ENCODE measurements around the gene CHCHD3. TPM values are rescaled to one million over a fixed set of nuclear protein-coding genes. Genes with fewer than 3 reads are reported as not detected.

CHCHD3 gene
- total and polyA plus RNA-seq, 2 of the 4 experiments (the other 2 are of a cell fraction), result 56.9 to 141 TPM

DNA sequence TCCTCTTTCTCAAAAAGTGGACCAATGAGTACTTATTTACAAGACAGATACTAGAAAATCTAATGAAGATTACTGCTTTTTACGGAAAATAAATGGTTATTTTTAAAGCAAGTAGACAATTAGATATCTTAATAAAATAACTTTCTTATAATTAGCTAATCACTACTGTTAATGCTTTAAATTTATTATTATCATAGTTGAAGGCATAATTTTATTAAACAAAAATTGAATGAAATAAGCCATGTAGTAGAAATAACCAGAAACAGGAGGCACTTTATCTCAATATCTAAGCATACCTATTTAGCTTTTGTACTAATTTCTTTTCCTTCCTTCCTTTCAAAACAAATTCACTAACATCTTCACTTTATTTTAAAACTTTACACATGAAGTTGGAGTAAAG, 134.9 kb downstream of the CHCHD3 start:
- ChIA-PET POLR2A (ENCODE audit: unreplicated experiment) (no interaction called here), CTCF (interaction anchor here (0.5 kb wide), 1 partner anchor 571 kb away, joined by 3 read pairs; no protein-coding TSS in a partner anchor)
- Histone ChIP-seq H3K56ac (ENCODE audit: extremely low read depth, insufficient read depth, low read length) (no peak overlapping the region), H2BK15ac (ENCODE audit: low read depth, low read length) (no peak overlapping the region), H2BK20ac (ENCODE audit: low read depth, low read length) (no peak overlapping the region), H2AK5ac (ENCODE audit: low read depth, low read length) (no peak overlapping the region), H4K91ac (ENCODE audit: insufficient read depth, low read depth, low read length) (no peak overlapping the region), H3K18ac (ENCODE audit: low read depth, low read length) (no peak overlapping the region), H3K23ac (ENCODE audit: low read depth, low read length) (no peak overlapping the region), H2BK5ac (ENCODE audit: low read depth, low read length, poor library complexity, severe bottlenecking) (no peak overlapping the region), H3K14ac (replicated peaks; ENCODE audit: low read depth, low read length) (no peak overlapping the region), H3K27me3 (ENCODE audit: control insufficient read depth, insufficient read depth, low read length) (no peaks in the 10 kb centered on the region), H2AK9ac (replicated peaks; ENCODE audit: low read depth, low read length, poor library complexity) (no peak overlapping the region), H3K4me3 (ENCODE audit: insufficient read depth, low read depth, low read length) (no peak overlapping the region), H4K8ac (ENCODE audit: low read depth in 2 of 2, low read length in 2 of 2) (no peak overlapping the region), H4K5ac (ENCODE audit: low read depth, low read length) (no peak overlapping the region), H3K27ac (ENCODE audit: insufficient read depth, low read length) (no peak overlapping the region), H4K20me1 (ENCODE audit: insufficient read depth, low read length) (no peaks in the 10 kb centered on the region), H3K4me1 (ENCODE audit: control insufficient read depth, insufficient read depth, low read length) (no peaks in the 10 kb centered on the region), H3K36me3 (ENCODE audit: control insufficient read depth, insufficient read depth, low read length) (no peaks in the 10 kb centered on the region), H3K9me3 (ENCODE audit: control insufficient read depth, insufficient read depth, low read length) (no peaks in the 10 kb centered on the region), H3K9ac (ENCODE audit: low read depth, low read length) (no peak overlapping the region), H3K79me1 (ENCODE audit: low read depth in 1 of 2, low read length in 2 of 2) (peaks cover 0 to 6% of the 10 kb centered on the region in 2 experiments; a peak in 3 of 4 replicates), H2BK120ac (ENCODE audit: low read depth, low read length) (no peak overlapping the region), H3K9me1 (ENCODE audit: insufficient read depth, low read length) (peaks cover 3% of the 10 kb centered on the region; the same call in 1 of the 2 replicates), H2AFZ (replicated peaks; ENCODE audit: low read length, poor library complexity) (no peak overlapping the region), H3K4ac (ENCODE audit: low read depth, low read length) (no peak overlapping the region), H3K4me2 (ENCODE audit: low read depth, low read length) (no peak overlapping the region)
- DNase-seq (no peak), ATAC-seq (ENCODE audit: low read depth) (no peak)
- in situ Hi-C loops (cut with MboI; ENCODE audit: low sequenced_read_pairs) (no loop called here), dilution Hi-C loops (cut with HindIII; ENCODE audit: low sequenced_read_pairs, unreplicated experiment) (no loop called here), intact Hi-C loops (cut with micrococcal nuclease) (no loop called here)
- TF ChIP-seq RCOR1 (IDR thresholded peaks at IDR 0.05; ENCODE audit: insufficient replicate concordance, low read length), result no peak
- TF ChIP-seq NFE2L2 (IDR thresholded peaks at IDR 0.05; ENCODE audit: low read depth, low read length), result no peak
- no peak for TF ChIP-seq CHD1 (IDR thresholded peaks at IDR 0.05; ENCODE audit: low read depth, low read length)
- no peak for TF ChIP-seq BHLHE40 (IDR thresholded peaks at IDR 0.05; ENCODE audit: low read depth, low read length)
- TF ChIP-seq MAZ (IDR thresholded peaks at IDR 0.05; ENCODE audit: borderline replicate concordance, low read depth, low read length), result no peak
- TF ChIP-seq POLR2A (IDR thresholded peaks at IDR 0.05; ENCODE audit: low read depth, low read length), result no peak
- no peak for TF ChIP-seq FOS (IDR thresholded peaks at IDR 0.05; ENCODE audit: low read depth, low read length)
- no peak for TF ChIP-seq MAFK (IDR thresholded peaks at IDR 0.05; ENCODE audit: low read depth, low read length)
- TF ChIP-seq, protein P1, sequence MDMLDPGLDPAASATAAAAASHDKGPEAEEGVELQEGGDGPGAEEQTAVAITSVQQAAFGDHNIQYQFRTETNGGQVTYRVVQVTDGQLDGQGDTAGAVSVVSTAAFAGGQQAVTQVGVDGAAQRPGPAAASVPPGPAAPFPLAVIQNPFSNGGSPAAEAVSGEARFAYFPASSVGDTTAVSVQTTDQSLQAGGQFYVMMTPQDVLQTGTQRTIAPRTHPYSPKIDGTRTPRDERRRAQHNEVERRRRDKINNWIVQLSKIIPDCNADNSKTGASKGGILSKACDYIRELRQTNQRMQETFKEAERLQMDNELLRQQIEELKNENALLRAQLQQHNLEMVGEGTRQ (IDR thresholded peaks at IDR 0.05; ENCODE audit: low read depth, low read length), result no peak
- no peak for TF ChIP-seq RFX5 (IDR thresholded peaks at IDR 0.05; ENCODE audit: low read depth, low read length)
- TF ChIP-seq MXI1 (IDR thresholded peaks at IDR 0.05; ENCODE audit: borderline replicate concordance, low read depth, low read length), result no peak
- TF ChIP-seq RAD21 (IDR thresholded peaks at IDR 0.05; ENCODE audit: low read length), result no peak
- no peak for TF ChIP-seq SMC3 (IDR thresholded peaks at IDR 0.05; ENCODE audit: low read depth, low read length)
- TF ChIP-seq, protein P2, sequence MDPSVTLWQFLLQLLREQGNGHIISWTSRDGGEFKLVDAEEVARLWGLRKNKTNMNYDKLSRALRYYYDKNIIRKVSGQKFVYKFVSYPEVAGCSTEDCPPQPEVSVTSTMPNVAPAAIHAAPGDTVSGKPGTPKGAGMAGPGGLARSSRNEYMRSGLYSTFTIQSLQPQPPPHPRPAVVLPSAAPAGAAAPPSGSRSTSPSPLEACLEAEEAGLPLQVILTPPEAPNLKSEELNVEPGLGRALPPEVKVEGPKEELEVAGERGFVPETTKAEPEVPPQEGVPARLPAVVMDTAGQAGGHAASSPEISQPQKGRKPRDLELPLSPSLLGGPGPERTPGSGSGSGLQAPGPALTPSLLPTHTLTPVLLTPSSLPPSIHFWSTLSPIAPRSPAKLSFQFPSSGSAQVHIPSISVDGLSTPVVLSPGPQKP (IDR thresholded peaks at IDR 0.05; ENCODE audit: borderline replicate concordance, low read depth, low read length), result no peak
- TF ChIP-seq CEBPB (IDR thresholded peaks at IDR 0.05; ENCODE audit: low read depth, low read length), result no peak
- TF ChIP-seq, protein P3, sequence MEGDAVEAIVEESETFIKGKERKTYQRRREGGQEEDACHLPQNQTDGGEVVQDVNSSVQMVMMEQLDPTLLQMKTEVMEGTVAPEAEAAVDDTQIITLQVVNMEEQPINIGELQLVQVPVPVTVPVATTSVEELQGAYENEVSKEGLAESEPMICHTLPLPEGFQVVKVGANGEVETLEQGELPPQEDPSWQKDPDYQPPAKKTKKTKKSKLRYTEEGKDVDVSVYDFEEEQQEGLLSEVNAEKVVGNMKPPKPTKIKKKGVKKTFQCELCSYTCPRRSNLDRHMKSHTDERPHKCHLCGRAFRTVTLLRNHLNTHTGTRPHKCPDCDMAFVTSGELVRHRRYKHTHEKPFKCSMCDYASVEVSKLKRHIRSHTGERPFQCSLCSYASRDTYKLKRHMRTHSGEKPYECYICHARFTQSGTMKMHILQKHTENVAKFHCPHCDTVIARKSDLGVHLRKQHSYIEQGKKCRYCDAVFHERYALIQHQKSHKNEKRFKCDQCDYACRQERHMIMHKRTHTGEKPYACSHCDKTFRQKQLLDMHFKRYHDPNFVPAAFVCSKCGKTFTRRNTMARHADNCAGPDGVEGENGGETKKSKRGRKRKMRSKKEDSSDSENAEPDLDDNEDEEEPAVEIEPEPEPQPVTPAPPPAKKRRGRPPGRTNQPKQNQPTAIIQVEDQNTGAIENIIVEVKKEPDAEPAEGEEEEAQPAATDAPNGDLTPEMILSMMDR (conservative IDR thresholded peaks at IDR 0.05; ENCODE audit: low read depth, low read length), result no peak
- no TSS peak for BruUV-seq (replicated peaks)
- no CpG with 5 or more reads among the region's 1 CpG for WGBS, 2 experiments (ENCODE audit: extremely low coverage in 2 of 2, insufficient read length in 1 of 2)
